Lower leg skin (tissue), 3 donors: Measurements from ENCODE around the gene B3GALT6.

ENCODE experiments used
- POLR2A ChIP-seq, 2 donors: fragments of 450-650 bp; IDR thresholded peaks; one replicate each; pipeline ENCODE4 v1.6.1; 2016 to 2017; ENCODE audit warnings: antibody characterized with exemption in 2 of 2, mild to moderate bottlenecking in 1 of 2, moderate library complexity in 1 of 2
- TF ChIP-seq, protein P1 (sequence below), 3 donors: fragments of 450-650 bp; IDR thresholded peaks; one replicate each; pipeline ENCODE4 v1.5.1; 2016; ENCODE audit warnings: antibody characterized with exemption in 3 of 3, mild to moderate bottlenecking in 3 of 3, moderate library complexity in 2 of 3

DNA sequence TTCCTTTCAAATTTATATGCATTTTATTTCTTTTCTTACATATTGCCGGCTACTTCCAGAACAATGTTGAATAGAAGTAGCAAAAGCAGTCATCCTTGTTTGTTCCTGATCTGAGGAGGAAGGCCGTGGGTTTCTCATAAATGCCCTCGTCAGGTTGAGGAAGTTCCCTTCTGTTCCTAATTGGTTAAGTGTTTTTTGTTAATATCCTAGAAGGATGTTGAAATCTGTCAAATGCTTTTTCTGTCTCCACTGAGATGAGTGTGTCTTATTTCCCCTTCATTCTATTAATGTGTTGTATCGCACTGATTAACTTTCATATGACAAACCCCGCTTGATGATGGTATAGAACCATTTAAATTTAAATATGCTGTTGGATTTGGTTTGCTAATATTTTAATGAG is 42.9 kb upstream of the B3GALT6 start:
- TF ChIP-seq, protein P1, sequence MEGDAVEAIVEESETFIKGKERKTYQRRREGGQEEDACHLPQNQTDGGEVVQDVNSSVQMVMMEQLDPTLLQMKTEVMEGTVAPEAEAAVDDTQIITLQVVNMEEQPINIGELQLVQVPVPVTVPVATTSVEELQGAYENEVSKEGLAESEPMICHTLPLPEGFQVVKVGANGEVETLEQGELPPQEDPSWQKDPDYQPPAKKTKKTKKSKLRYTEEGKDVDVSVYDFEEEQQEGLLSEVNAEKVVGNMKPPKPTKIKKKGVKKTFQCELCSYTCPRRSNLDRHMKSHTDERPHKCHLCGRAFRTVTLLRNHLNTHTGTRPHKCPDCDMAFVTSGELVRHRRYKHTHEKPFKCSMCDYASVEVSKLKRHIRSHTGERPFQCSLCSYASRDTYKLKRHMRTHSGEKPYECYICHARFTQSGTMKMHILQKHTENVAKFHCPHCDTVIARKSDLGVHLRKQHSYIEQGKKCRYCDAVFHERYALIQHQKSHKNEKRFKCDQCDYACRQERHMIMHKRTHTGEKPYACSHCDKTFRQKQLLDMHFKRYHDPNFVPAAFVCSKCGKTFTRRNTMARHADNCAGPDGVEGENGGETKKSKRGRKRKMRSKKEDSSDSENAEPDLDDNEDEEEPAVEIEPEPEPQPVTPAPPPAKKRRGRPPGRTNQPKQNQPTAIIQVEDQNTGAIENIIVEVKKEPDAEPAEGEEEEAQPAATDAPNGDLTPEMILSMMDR (IDR thresholded peaks at IDR 0.05): no peak
- TF ChIP-seq POLR2A (IDR thresholded peaks at IDR 0.05): no peak
